Measurements from ENCODE around the gene LAGE3.

LAGE3 gene, protein sequence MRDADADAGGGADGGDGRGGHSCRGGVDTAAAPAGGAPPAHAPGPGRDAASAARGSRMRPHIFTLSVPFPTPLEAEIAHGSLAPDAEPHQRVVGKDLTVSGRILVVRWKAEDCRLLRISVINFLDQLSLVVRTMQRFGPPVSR

DNA sequence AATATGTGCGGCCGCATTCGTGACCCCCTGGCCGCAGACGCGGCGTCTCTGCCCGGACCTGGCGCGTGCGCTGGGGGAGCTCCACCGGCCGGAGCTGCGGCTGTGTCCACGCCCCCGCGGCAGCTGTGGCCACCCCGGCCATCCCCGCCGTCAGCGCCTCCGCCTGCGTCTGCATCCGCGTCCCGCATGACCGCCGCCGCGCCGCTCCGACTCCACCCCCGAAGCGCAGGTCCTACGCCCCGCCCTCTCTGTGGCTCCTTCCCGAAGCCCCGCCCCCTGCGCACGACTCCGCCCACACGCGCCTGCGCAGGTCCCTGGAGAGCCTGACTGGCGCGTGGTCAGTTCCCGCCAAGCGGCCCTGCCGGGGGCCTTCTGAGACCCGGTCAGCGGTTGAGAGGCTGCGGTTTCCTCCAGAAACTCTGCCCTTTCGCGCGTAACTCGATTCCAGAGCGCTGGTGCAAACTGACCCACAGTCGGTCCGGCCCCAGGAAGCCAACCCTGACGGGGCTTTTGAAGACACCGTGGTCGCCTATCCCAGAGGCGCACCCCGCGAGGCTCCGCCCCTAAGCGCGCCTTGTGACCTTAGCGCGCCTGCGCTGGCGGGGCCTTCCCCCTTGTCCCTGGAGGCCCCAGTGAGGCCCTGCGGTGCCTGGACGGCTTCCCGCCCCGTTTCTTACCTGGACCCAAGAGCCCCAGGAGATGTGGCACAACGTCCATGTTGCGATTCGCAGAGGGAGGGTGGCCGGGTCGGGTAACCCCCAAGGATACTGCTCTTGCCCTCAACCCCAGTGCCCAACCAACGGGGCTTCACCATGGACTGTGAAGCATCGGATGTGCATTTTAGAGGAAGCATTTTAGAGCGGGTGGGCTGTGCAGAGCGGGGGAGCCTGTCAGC lies at the start of gene LAGE3:
Gene LAGE3, minus strand, starts transcription at position 554 of the 895 bp plus-strand sequence. Its CDS starts 366 bp downstream, at position 188.
- Histone ChIP-seq H3K27me3 (ENCODE audit: low read depth, low read length) (no peaks in the 10 kb centered on the region), H3K4me3 (ENCODE audit: low read depth in 1 of 2, low read length in 2 of 2) (peak within 1 kb of the TSS; percentile 37 to 56), H3K4me1 (ENCODE audit: control insufficient read depth in 1 of 2, insufficient read depth in 2 of 2, low read length in 2 of 2) (peaks cover 0 to 5% of the 10 kb centered on the region in 2 donors), H3K27ac (ENCODE audit: low read length) (no peak within 1 kb of the TSS), H3K9me3 (ENCODE audit: control insufficient read depth in 1 of 2, low read length in 2 of 2) (no peaks in the 10 kb centered on the region), H3K36me3 (ENCODE audit: control insufficient read depth in 1 of 2, insufficient read depth in 2 of 2, low read length in 2 of 2) (no peaks in the 10 kb centered on the region)

DNA sequence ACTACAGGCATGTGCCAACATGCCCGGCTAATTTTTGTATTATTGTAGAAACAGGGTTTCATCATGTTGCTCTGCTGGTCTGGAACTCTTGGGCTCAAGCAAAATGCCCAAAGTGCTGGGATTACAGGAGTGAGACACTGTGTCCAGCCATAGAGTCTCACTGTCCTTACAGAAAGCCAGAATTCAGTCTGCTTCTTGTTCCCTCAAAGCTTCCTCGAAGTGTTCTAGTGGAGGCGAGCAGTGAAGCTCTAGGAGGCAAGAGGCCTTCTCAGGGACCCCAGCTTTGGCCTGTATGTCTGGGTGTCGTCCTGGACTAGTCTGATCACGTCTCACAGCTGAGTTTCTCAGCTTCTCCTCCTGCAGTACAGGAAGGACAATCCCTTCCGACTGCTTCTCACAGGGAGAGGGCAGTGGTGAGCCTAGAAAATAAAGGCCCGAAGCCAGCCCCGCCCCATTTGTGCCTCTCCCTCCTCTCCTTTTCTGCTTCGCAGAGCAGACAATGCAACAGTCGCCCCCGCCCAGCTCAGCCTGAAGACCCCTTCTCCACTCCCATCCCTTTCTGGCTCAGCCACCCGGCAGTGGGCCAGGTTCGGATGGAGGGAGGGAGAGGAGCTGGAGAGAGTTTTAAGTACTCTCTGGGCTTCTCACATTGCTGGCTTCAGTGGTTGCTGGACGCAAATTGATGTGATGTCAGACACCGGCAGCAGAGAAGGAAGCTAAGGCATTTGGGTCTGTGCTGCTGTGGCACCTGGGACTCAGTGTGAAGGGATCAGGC lies 48.0 kb upstream of the LAGE3 start:
- H3K27me3 ChIP-seq (ENCODE audit: low read depth, low read length) = no peaks in the 10 kb centered on the region
- H3K4me3 ChIP-seq (ENCODE audit: low read depth in 1 of 2, low read length in 2 of 2) = peak overlapping the region in 1 of 2 donors; percentile 64
- peak overlapping the region; percentile 56 for H3K27ac ChIP-seq (ENCODE audit: low read length)

DNA sequence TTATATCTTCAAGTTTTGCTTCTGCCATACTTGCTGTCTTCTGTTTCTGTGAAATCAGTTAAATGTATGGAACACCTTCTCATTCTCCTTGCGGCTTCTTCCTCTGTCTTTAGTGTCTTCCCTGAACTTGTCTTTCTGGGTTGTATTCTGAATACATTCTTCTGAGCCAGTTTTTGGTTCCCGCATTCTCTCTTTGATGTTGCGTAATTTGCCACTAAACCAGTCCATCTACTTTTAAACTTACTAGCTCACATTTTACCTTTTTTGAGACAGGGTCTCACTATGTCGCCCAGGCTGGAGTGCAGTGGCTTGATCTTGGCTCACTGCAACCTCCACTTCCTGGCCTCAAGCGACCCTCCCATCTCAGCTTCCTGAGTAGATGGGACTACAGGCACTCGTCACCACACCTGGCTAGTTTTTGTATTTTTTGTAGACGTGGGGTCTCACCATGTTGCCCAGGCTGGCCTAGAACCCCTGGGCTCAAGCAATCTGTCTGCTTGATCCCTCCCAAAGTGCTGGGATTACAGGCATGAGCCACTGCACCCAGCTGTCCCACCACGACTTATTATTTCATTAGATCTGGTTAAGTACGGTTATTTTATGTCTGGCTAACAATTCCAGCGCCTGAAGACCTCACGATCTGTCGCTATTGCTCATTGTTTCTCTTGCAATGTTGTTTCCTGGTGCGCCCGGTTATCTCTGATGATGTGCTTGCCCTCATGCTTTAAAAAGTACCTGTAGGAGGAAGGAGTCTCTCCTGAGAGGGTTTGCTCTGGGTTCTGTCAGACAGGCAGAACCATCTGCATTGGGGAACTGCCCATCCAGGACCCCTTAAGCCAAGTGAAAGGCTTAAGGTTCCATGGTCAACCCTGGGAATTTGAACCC lies 46.8 kb upstream of the LAGE3 start:
- no peaks in the 10 kb centered on the region for H3K9me3 ChIP-seq (ENCODE audit: control insufficient read depth in 1 of 2, low read length in 2 of 2)
- no peaks in the 10 kb centered on the region for H3K27me3 ChIP-seq (ENCODE audit: low read depth, low read length)
- no peak overlapping the region for H3K27ac ChIP-seq (ENCODE audit: low read length)
- H3K4me3 ChIP-seq (ENCODE audit: low read depth in 1 of 2, low read length in 2 of 2) = no peak overlapping the region
- peaks cover 0 to 4% of the 10 kb centered on the region in 2 donors for H3K4me1 ChIP-seq (ENCODE audit: control insufficient read depth in 1 of 2, insufficient read depth in 2 of 2, low read length in 2 of 2)
- no peaks in the 10 kb centered on the region for H3K36me3 ChIP-seq (ENCODE audit: control insufficient read depth in 1 of 2, insufficient read depth in 2 of 2, low read length in 2 of 2)

More for the DNA sequence above, 48.0 kb upstream of the LAGE3 start:
- Histone ChIP-seq H3K9me3 (ENCODE audit: control insufficient read depth in 1 of 2, low read length in 2 of 2) (no peaks in the 10 kb centered on the region), H3K36me3 (ENCODE audit: control insufficient read depth in 1 of 2, insufficient read depth in 2 of 2, low read length in 2 of 2) (peaks cover 0 to 1% of the 10 kb centered on the region in 2 donors), H3K4me1 (ENCODE audit: control insufficient read depth in 1 of 2, insufficient read depth in 2 of 2, low read length in 2 of 2) (peaks cover 0 to 4% of the 10 kb centered on the region in 2 donors)

DNA sequence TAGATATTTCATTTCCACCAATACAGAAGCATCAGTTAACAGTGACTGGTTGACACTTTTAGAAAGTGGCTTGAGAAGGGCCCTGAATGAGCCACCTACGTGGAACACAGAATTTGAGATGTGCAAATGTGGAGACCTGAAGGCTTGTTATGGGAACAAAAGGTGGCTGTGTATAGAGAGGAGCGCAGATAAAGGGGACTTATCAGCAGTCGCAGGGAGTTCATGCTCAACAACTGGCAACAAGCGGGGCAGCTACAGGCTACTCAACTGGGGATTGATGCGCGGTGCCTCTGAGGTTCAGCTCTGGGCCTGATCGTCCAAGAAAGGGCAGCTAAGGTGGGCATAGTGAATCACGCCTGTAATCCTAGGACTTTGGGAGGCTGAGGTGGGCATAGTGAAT lies 40.3 kb upstream of the LAGE3 start:
- Histone ChIP-seq H3K4me1 (ENCODE audit: control insufficient read depth in 1 of 2, insufficient read depth in 2 of 2, low read length in 2 of 2) (peaks cover 0 to 5% of the 10 kb centered on the region in 2 donors), H3K4me3 (ENCODE audit: low read depth in 1 of 2, low read length in 2 of 2) (no peak overlapping the region), H3K36me3 (ENCODE audit: control insufficient read depth in 1 of 2, insufficient read depth in 2 of 2, low read length in 2 of 2) (no peaks in the 10 kb centered on the region), H3K27ac (ENCODE audit: low read length) (no peak overlapping the region), H3K27me3 (ENCODE audit: low read depth, low read length) (no peaks in the 10 kb centered on the region), H3K9me3 (ENCODE audit: control insufficient read depth in 1 of 2, low read length in 2 of 2) (no peaks in the 10 kb centered on the region)

DNA sequence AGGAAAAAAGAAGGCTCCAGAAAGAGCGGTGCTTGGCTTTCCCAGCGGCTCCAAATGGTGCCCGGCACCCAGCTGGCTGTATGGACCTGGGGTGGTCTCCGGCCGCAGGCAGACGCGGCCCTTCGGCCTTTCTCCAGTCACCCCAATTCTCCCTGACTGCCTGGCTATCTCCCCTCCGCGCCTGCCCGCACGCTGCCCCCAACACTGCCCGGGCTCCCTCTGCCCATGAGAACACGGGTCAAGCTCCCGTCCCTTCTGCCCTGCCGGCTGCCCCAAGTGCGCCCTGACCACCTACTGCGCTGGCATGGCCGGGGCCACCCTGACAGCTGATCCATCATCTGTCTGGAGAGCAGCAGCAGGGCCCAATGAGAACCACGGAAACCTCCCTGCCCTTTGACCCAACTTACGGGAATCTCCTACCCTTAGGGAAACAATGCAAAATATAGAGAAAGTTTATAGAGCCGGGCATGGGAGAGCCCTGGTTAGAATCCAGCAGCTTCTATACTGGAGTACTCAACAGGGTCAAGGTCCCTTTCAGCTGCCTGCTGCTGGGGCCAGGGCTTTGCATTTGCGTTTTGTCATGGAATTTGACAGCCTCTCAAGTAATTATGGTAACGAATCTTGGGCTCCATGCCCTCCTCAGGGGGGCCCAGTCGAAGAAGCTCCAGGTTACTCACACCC lies 38.2 kb upstream of the LAGE3 start:
- Histone ChIP-seq H3K4me3 (ENCODE audit: low read depth in 1 of 2, low read length in 2 of 2) (peak overlapping the region; percentile 51 to 56), H3K27ac (ENCODE audit: low read length) (peak overlapping the region; percentile 85), H3K4me1 (ENCODE audit: control insufficient read depth in 1 of 2, insufficient read depth in 2 of 2, low read length in 2 of 2) (peaks cover 0 to 5% of the 10 kb centered on the region in 2 donors), H3K36me3 (ENCODE audit: control insufficient read depth in 1 of 2, insufficient read depth in 2 of 2, low read length in 2 of 2) (peaks cover 0 to 7% of the 10 kb centered on the region in 2 donors), H3K9me3 (ENCODE audit: control insufficient read depth in 1 of 2, low read length in 2 of 2) (no peaks in the 10 kb centered on the region), H3K27me3 (ENCODE audit: low read depth, low read length) (no peaks in the 10 kb centered on the region)

DNA sequence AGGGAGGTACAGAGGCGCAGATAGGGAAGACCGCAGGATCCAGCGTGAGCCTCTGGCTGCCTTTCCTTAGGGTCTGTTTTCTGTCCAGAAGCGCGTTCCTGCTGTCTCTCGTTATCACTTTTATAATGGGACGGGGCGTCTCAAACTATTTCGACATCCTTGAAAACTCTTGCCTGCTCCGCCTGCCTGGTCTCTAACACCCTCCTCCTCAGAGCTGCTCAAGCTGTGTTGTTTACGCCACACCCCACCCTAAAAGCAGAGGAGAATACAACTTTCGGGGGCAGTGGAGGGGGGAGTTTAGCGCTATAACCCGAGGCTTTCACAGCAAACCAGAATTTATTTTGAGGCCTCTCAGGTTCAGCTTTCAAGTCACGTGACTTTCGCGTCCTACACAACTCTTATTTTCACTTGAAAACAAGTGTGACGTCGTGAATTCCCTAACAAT lies 37.6 kb upstream of the LAGE3 start:
- Histone ChIP-seq H3K27me3 (ENCODE audit: low read depth, low read length) (no peaks in the 10 kb centered on the region), H3K27ac (ENCODE audit: low read length) (peak overlapping the region; percentile 85), H3K4me3 (ENCODE audit: low read depth in 1 of 2, low read length in 2 of 2) (peak overlapping the region; percentile 51 to 56), H3K36me3 (ENCODE audit: control insufficient read depth in 1 of 2, insufficient read depth in 2 of 2, low read length in 2 of 2) (peaks cover 0 to 7% of the 10 kb centered on the region in 2 donors), H3K9me3 (ENCODE audit: control insufficient read depth in 1 of 2, low read length in 2 of 2) (no peaks in the 10 kb centered on the region), H3K4me1 (ENCODE audit: control insufficient read depth in 1 of 2, insufficient read depth in 2 of 2, low read length in 2 of 2) (peaks cover 0 to 5% of the 10 kb centered on the region in 2 donors)

DNA sequence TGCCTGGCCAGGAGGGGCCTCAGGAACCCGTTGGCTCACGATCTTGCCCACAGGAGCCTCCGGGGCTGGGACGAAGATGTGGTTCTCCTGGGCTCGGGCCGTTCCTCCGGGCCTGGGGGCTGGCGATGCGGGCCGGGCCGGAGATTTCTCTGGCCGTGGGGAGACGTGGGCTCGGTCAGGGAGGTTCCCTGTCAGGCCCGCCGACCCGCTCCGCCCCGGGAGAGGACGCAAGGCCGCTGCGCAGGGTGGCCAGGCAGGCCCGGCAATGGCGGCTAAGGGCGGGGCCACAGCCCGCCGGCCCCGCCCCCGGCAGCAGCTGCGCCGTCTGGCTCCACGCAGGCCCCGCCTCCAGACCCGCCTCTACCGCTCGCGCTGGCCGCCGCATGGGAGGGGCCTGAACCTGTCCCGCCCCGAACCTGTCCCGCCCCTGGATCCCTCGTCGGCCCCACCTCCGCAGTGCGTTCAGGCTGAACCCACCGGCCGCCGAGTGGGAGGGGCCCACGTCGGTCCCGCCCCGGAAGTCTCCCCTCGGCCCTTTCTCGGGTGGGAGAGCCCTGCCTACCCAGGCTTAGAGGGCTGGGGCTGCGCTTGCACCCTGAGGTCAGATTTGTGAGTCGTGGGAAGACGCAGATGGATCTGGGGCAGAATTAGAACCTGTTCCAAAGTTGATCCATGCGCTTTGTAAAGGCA lies 37.0 kb upstream of the LAGE3 start, which contains the start of gene FAM3A:
Gene FAM3A, minus strand, starts transcription at position 267 of the 690 bp plus-strand sequence. CDS start 460 bp downstream, outside the sequence.
- Histone ChIP-seq H3K27me3 (ENCODE audit: low read depth, low read length) (no peaks in the 10 kb centered on the region), H3K27ac (ENCODE audit: low read length) (peak within 1 kb of the TSS; percentile 85), H3K9me3 (ENCODE audit: control insufficient read depth in 1 of 2, low read length in 2 of 2) (no peaks in the 10 kb centered on the region), H3K4me3 (ENCODE audit: low read depth in 1 of 2, low read length in 2 of 2) (peak within 1 kb of the TSS; percentile 60 to 65), H3K36me3 (ENCODE audit: control insufficient read depth in 1 of 2, insufficient read depth in 2 of 2, low read length in 2 of 2) (peaks cover 0 to 7% of the 10 kb centered on the region in 2 donors), H3K4me1 (ENCODE audit: control insufficient read depth in 1 of 2, insufficient read depth in 2 of 2, low read length in 2 of 2) (peaks cover 0 to 5% of the 10 kb centered on the region in 2 donors)

DNA sequence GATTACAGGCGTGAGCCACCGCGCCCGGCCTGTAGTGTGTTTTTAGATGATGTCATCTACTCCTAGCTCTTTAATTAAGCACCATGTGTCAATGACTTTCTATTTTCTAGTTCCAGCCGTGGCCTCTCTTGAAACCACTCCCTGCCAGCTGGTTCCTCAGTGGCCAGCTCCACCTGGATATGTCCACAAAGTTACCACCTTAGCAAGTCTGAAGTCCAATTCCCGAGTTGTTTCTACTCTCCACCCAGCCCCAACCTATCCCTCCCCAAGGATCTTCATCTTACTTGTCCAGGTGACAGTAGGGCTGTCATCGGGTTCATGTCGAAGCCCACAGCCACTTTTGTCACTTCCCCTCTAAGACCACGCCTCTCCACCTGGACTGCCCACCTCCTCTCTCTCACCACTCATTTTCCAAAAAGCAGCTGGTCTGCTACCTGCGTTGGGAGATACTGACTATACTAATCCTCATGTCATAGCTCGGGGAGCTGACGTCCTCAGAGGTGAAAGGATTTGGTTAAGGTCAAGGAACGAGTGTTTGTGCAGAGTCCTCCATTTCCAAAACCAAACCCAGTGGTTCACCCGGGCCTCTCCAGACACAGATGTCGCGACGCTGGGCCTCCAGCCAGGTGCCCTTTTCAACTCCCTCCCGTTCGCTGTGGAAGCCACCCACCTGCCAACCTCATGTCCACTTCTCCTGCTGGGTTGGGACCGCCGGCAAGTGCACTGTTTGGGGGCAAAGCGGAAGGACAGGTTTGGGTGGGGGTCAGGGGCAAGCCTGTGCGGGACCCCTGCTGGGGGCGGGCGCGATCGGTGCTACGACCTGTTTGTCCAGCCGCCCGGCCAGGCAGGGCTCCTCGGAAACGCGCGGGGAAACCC lies 36.2 kb upstream of the LAGE3 start:
- no peaks in the 10 kb centered on the region for H3K27me3 ChIP-seq (ENCODE audit: low read depth, low read length)
- no peaks in the 10 kb centered on the region for H3K9me3 ChIP-seq (ENCODE audit: control insufficient read depth in 1 of 2, low read length in 2 of 2)
- peaks cover 0 to 5% of the 10 kb centered on the region in 2 donors for H3K4me1 ChIP-seq (ENCODE audit: control insufficient read depth in 1 of 2, insufficient read depth in 2 of 2, low read length in 2 of 2)
- peak overlapping the region; percentile 84 for H3K27ac ChIP-seq (ENCODE audit: low read length)
- H3K4me3 ChIP-seq (ENCODE audit: low read depth in 1 of 2, low read length in 2 of 2) = peak overlapping the region; percentile 60 to 65
- peaks cover 0 to 7% of the 10 kb centered on the region in 2 donors for H3K36me3 ChIP-seq (ENCODE audit: control insufficient read depth in 1 of 2, insufficient read depth in 2 of 2, low read length in 2 of 2)

DNA sequence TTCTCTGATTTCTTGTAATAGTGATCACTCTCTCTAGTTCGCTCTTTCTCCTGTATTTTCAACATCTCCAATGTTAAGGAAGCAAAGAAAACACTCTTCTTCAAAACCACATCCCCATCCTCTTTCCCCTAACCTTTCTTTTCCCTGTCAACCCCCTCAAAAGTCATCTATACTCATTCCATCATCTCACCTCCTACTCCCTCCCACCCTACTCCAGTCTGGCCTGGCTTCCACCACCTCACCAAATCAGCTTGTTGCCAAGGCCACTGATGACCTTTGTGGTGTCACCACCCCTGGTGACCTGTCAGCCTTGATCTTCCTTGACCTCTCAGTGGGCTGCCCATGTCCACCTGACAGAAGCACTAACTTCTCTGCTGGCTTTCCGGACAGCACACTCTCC lies 34.6 kb upstream of the LAGE3 start:
- H3K27me3 ChIP-seq (ENCODE audit: low read depth, low read length) = no peaks in the 10 kb centered on the region
- H3K27ac ChIP-seq (ENCODE audit: low read length) = no peak overlapping the region
- no peaks in the 10 kb centered on the region for H3K9me3 ChIP-seq (ENCODE audit: control insufficient read depth in 1 of 2, low read length in 2 of 2)
- peaks cover 0 to 16% of the 10 kb centered on the region in 2 donors for H3K36me3 ChIP-seq (ENCODE audit: control insufficient read depth in 1 of 2, insufficient read depth in 2 of 2, low read length in 2 of 2)
- H3K4me3 ChIP-seq (ENCODE audit: low read depth in 1 of 2, low read length in 2 of 2) = no peak overlapping the region
- peaks cover 0 to 5% of the 10 kb centered on the region in 2 donors for H3K4me1 ChIP-seq (ENCODE audit: control insufficient read depth in 1 of 2, insufficient read depth in 2 of 2, low read length in 2 of 2)
